Measurements from ENCODE around the gene ANKRD27. TPM values are rescaled to one million over a fixed set of nuclear protein-coding genes. Genes with fewer than 3 reads are reported as not detected.
"Not testable (repeated sequence)": the region's sequence is repeated elsewhere in the genome, so short reads cannot be mapped to it uniquely, and the experiment has no call there.

The ANKRD27 gene
- polyA plus RNA-seq, 1 donor from 2014 or later: 24.6 TPM

DNA sequence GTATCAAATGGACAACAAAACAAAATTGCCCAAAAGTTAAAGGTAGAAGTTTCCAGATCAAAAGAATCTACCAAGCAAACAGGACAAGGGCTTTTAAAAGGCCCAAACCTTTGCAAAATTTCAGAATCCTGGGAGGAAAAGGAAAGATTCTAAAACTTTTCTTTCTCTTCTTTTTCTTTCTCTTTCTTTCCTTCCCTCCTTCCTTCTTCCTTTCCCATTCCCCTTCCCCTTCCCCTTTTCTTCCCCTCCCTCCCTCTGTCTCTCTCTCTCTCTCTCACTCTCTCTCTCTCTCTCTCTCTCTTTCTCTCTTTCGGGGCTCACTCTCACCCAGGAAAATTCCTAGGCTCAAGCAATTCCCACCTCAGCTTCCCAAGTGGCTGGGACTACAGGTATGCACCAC lies 98.2 kb downstream of the ANKRD27 start:
- Histone ChIP-seq H3K4me3 (ENCODE audit: low read length) (no peak overlapping the region), H3K27me3 (ENCODE audit: insufficient read depth, low read depth, low read length) (no peaks in the 10 kb centered on the region), H2AFZ (ENCODE audit: low read depth, low read length) (no peak overlapping the region), H3F3A (ENCODE audit: insufficient read depth, low read length, poor library complexity, severe bottlenecking) (no peaks in the 10 kb centered on the region), H3K9me2 (ENCODE audit: insufficient read depth, low read length) (no peaks in the 10 kb centered on the region), H3K9me3 (ENCODE audit: low read length) (no peaks in the 10 kb centered on the region), H3K9ac (ENCODE audit: low read length) (no peak overlapping the region), H4K20me1 (ENCODE audit: insufficient read depth) (no peaks in the 10 kb centered on the region), H3K79me2 (replicated peaks; ENCODE audit: insufficient read depth, low read length) (peaks cover 4% of the 10 kb centered on the region), H3K27ac (ENCODE audit: low read length) (no peak overlapping the region), H3K4me2 (ENCODE audit: low read length) (no peak overlapping the region), H3K36me3 (ENCODE audit: insufficient read depth, low read length) (no peaks in the 10 kb centered on the region)
- TF ChIP-seq, protein P1, sequence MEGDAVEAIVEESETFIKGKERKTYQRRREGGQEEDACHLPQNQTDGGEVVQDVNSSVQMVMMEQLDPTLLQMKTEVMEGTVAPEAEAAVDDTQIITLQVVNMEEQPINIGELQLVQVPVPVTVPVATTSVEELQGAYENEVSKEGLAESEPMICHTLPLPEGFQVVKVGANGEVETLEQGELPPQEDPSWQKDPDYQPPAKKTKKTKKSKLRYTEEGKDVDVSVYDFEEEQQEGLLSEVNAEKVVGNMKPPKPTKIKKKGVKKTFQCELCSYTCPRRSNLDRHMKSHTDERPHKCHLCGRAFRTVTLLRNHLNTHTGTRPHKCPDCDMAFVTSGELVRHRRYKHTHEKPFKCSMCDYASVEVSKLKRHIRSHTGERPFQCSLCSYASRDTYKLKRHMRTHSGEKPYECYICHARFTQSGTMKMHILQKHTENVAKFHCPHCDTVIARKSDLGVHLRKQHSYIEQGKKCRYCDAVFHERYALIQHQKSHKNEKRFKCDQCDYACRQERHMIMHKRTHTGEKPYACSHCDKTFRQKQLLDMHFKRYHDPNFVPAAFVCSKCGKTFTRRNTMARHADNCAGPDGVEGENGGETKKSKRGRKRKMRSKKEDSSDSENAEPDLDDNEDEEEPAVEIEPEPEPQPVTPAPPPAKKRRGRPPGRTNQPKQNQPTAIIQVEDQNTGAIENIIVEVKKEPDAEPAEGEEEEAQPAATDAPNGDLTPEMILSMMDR (IDR thresholded peaks at IDR 0.05; ENCODE audit: poor library complexity, severe bottlenecking): no peak
- TF ChIP-seq POLR2AphosphoS5 (IDR thresholded peaks at IDR 0.05): no peak
- TF ChIP-seq EP300 (conservative IDR thresholded peaks at IDR 0.05; ENCODE audit: poor library complexity, severe bottlenecking): no peak
- no peak for TF ChIP-seq SMC3 (conservative IDR thresholded peaks at IDR 0.05; ENCODE audit: poor library complexity)
- TF ChIP-seq RAD21 (conservative IDR thresholded peaks at IDR 0.05): no peak
- TF ChIP-seq, protein P2, sequence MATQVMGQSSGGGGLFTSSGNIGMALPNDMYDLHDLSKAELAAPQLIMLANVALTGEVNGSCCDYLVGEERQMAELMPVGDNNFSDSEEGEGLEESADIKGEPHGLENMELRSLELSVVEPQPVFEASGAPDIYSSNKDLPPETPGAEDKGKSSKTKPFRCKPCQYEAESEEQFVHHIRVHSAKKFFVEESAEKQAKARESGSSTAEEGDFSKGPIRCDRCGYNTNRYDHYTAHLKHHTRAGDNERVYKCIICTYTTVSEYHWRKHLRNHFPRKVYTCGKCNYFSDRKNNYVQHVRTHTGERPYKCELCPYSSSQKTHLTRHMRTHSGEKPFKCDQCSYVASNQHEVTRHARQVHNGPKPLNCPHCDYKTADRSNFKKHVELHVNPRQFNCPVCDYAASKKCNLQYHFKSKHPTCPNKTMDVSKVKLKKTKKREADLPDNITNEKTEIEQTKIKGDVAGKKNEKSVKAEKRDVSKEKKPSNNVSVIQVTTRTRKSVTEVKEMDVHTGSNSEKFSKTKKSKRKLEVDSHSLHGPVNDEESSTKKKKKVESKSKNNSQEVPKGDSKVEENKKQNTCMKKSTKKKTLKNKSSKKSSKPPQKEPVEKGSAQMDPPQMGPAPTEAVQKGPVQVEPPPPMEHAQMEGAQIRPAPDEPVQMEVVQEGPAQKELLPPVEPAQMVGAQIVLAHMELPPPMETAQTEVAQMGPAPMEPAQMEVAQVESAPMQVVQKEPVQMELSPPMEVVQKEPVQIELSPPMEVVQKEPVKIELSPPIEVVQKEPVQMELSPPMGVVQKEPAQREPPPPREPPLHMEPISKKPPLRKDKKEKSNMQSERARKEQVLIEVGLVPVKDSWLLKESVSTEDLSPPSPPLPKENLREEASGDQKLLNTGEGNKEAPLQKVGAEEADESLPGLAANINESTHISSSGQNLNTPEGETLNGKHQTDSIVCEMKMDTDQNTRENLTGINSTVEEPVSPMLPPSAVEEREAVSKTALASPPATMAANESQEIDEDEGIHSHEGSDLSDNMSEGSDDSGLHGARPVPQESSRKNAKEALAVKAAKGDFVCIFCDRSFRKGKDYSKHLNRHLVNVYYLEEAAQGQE (IDR thresholded peaks at IDR 0.05; ENCODE audit: borderline replicate concordance): no peak
- TF ChIP-seq MXI1 (conservative IDR thresholded peaks at IDR 0.05; ENCODE audit: poor library complexity, severe bottlenecking): no peak
- TF ChIP-seq TAF1 (IDR thresholded peaks at IDR 0.05; ENCODE audit: low read depth): no peak
- TF ChIP-seq EZH2 (IDR thresholded peaks at IDR 0.05; ENCODE audit: borderline replicate concordance, insufficient read depth, low read length, poor library complexity, severe bottlenecking): no peak

DNA sequence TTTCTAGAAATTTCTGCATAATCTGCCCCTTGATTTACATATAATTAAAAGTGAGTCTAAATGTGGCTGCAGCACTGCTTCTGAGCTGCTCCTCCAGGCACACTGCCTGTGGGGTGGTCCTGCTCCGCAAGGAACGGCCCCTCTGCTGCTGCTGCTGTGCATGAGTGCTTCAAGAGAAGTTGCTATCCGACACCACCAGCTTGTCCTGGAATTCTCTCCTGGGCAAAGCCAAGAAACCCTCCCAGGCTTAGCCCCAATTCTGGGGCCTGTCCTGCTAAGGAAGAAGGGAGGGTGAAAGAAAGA lies 101.5 kb downstream of the ANKRD27 start:
- Histone ChIP-seq H3K9me2 (ENCODE audit: insufficient read depth, low read length) (no peaks in the 10 kb centered on the region), H3K9me3 (ENCODE audit: low read length) (no peaks in the 10 kb centered on the region), H3K4me3 (ENCODE audit: low read length) (no peak overlapping the region), H3K79me2 (replicated peaks; ENCODE audit: insufficient read depth, low read length) (no peaks in the 10 kb centered on the region), H3K27me3 (ENCODE audit: insufficient read depth, low read depth, low read length) (no peaks in the 10 kb centered on the region), H3F3A (ENCODE audit: insufficient read depth, low read length, poor library complexity, severe bottlenecking) (no peaks in the 10 kb centered on the region), H3K9ac (ENCODE audit: low read length) (no peak overlapping the region), H3K27ac (ENCODE audit: low read length) (no peak overlapping the region), H4K20me1 (ENCODE audit: insufficient read depth) (no peaks in the 10 kb centered on the region), H2AFZ (ENCODE audit: low read depth, low read length) (no peak overlapping the region), H3K4me2 (ENCODE audit: low read length) (no peak overlapping the region), H3K36me3 (ENCODE audit: insufficient read depth, low read length) (no peaks in the 10 kb centered on the region)
- TF ChIP-seq TAF1 (IDR thresholded peaks at IDR 0.05; ENCODE audit: low read depth) (no peak), MXI1 (conservative IDR thresholded peaks at IDR 0.05; ENCODE audit: poor library complexity, severe bottlenecking) (no peak), SMC3 (conservative IDR thresholded peaks at IDR 0.05; ENCODE audit: poor library complexity) (no peak), POLR2AphosphoS5 (IDR thresholded peaks at IDR 0.05) (no peak), EP300 (conservative IDR thresholded peaks at IDR 0.05; ENCODE audit: poor library complexity, severe bottlenecking) (no peak), EZH2 (IDR thresholded peaks at IDR 0.05; ENCODE audit: borderline replicate concordance, insufficient read depth, low read length, poor library complexity, severe bottlenecking) (no peak), RAD21 (conservative IDR thresholded peaks at IDR 0.05) (no peak)
- TF ChIP-seq, protein P1 (IDR thresholded peaks at IDR 0.05; ENCODE audit: poor library complexity, severe bottlenecking): no peak
- TF ChIP-seq, protein P2 (IDR thresholded peaks at IDR 0.05; ENCODE audit: borderline replicate concordance): no peak

DNA sequence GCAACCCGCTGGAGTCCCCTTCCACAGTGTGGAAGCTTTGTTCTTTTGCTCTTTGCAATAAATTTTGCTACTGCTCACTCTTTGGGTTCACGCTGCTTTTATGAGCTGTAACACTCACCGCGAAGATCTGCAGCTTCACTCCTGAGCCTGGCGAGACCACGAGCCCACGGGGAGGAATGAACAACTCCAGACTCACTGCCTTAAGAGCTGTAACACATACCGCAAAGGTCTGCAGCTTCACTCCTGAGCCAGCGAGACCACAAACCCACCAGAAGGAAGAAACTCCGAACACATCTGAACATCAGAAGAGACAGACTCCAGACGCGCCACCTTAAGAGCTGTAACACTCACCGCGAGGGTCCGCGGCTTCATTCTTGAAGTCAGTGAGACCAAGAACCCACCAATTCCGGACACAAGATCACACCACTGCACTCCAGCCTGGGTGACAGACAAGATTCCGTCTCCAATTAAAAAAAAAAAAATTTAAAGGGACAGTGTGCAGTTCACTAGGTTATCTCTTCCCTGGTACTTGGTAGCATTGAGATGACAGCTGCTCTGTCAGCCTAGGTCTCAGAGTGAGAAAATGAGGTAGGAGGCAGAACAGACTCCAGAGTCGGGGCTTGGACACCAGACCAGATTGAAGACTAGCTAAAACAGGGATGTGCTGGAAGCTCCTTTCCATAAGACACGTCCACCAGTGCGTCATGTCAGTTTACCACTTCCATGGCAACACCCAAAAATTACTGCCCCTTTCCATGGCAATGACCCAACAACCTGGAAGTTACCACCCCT lies 102.1 kb downstream of the ANKRD27 start:
- H3K4me2 ChIP-seq (ENCODE audit: low read length); H3K9ac ChIP-seq (ENCODE audit: low read length); H3K27ac ChIP-seq (ENCODE audit: low read length); H3K9me3 ChIP-seq (ENCODE audit: low read length); H2AFZ ChIP-seq (ENCODE audit: low read depth, low read length); H3K36me3 ChIP-seq (ENCODE audit: insufficient read depth, low read length); H4K20me1 ChIP-seq (ENCODE audit: insufficient read depth); H3K27me3 ChIP-seq (ENCODE audit: insufficient read depth, low read depth, low read length); H3K79me2 ChIP-seq (replicated peaks; ENCODE audit: insufficient read depth, low read length); H3K9me2 ChIP-seq (ENCODE audit: insufficient read depth, low read length); H3F3A ChIP-seq (ENCODE audit: insufficient read depth, low read length, poor library complexity, severe bottlenecking); H3K4me3 ChIP-seq (ENCODE audit: low read length): not testable (repeated sequence)

All from neural cell (in vitro differentiated cells).